Measurements from ENCODE around the gene STYK1. TPM values are rescaled to one million over a fixed set of nuclear protein-coding genes. Genes with fewer than 3 reads are reported as not detected.
"Not testable (repeated sequence)": the region's sequence is repeated elsewhere in the genome, so short reads cannot be mapped to it uniquely, and the experiment has no call there.

Gene STYK1
- total RNA-seq, 1 donor from 2014 or later: 0.15 TPM

GRCh38 chr12:10654003-10654402 is 19.8 kb downstream of the STYK1 start:
- Histone ChIP-seq H3K4me3 (no peak overlapping the region), H2AFZ (replicated peaks) (no peak overlapping the region), H3F3A (ENCODE audit: low read depth) (no peaks in the 10 kb centered on the region), H3K4me1 (no peaks in the 10 kb centered on the region), H3K4me2 (no peak overlapping the region), H3K36me3 (no peaks in the 10 kb centered on the region), H3K79me2 (ENCODE audit: low read depth) (no peaks in the 10 kb centered on the region), H4K20me1 (ENCODE audit: low read depth) (no peaks in the 10 kb centered on the region), H3K27me3 (no peaks in the 10 kb centered on the region), H3K9me3 (ENCODE audit: low read depth) (peaks cover 7% of the 10 kb centered on the region), H3K9ac (no peak overlapping the region), H3K27ac (no peak overlapping the region)
- TF ChIP-seq EZH2phosphoT487 (IDR thresholded peaks at IDR 0.05) (no peak), EZH2 (IDR thresholded peaks at IDR 0.05) (no peak), CTCF (IDR thresholded peaks at IDR 0.05) (no peak)
- H3K4me1 Mint-ChIP-seq: no peaks in the 10 kb centered on the region
- peaks cover 18% of the 10 kb centered on the region for H3K9me3 Mint-ChIP-seq
- no peaks in the 10 kb centered on the region for H3K27me3 Mint-ChIP-seq (ENCODE audit: insufficient read depth, low read depth)
- no peak overlapping the region for H3K27ac Mint-ChIP-seq
- no peak for DNase-seq (ENCODE audit: low spot score)
- no peak overlapping the region for H3K4me3 Mint-ChIP-seq
- no peaks in the 10 kb centered on the region for H3K36me3 Mint-ChIP-seq

DNA sequence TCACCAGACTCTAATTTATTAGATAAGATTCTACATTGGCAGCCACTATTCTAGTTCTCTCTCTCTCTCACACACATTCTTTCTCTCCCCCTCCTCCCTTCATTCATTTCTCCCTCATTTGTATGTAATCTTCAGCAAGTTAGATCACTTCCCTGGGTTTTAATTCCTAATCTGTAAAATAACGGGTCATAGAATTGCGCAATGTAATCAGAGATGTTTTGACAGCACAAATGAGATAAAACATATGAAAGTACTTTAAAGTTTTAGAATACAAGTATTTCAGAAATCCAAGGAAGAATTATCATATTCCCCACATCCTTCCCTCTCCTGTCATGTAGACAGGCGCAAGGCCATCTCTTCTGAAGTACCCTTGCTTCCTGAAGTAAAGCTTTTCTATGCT is 21.7 kb downstream of the STYK1 start:
- no peaks in the 10 kb centered on the region for H3F3A ChIP-seq (ENCODE audit: low read depth)
- no peak overlapping the region for H3K4me3 ChIP-seq
- H4K20me1 ChIP-seq (ENCODE audit: low read depth): no peaks in the 10 kb centered on the region
- no peaks in the 10 kb centered on the region for H3K36me3 Mint-ChIP-seq
- no peak overlapping the region for H2AFZ ChIP-seq (replicated peaks)
- no peak overlapping the region for H3K27ac Mint-ChIP-seq
- H3K9me3 Mint-ChIP-seq: peaks cover 20% of the 10 kb centered on the region
- no peak for DNase-seq (ENCODE audit: low spot score)
- H3K27me3 ChIP-seq: no peaks in the 10 kb centered on the region
- no peak overlapping the region for H3K27ac ChIP-seq
- TF ChIP-seq EZH2 (IDR thresholded peaks at IDR 0.05) (no peak), EZH2phosphoT487 (IDR thresholded peaks at IDR 0.05) (no peak), CTCF (IDR thresholded peaks at IDR 0.05) (no peak)
- H3K79me2 ChIP-seq (ENCODE audit: low read depth): no peaks in the 10 kb centered on the region
- H3K4me3 Mint-ChIP-seq: no peak overlapping the region
- H3K36me3 ChIP-seq: no peaks in the 10 kb centered on the region
- peaks cover 12% of the 10 kb centered on the region for H3K9me3 ChIP-seq (ENCODE audit: low read depth)
- H3K4me1 ChIP-seq: no peaks in the 10 kb centered on the region
- no peak overlapping the region for H3K9ac ChIP-seq
- H3K27me3 Mint-ChIP-seq (ENCODE audit: insufficient read depth, low read depth): no peaks in the 10 kb centered on the region
- H3K4me2 ChIP-seq: no peak overlapping the region
- H3K4me1 Mint-ChIP-seq: no peaks in the 10 kb centered on the region

DNA sequence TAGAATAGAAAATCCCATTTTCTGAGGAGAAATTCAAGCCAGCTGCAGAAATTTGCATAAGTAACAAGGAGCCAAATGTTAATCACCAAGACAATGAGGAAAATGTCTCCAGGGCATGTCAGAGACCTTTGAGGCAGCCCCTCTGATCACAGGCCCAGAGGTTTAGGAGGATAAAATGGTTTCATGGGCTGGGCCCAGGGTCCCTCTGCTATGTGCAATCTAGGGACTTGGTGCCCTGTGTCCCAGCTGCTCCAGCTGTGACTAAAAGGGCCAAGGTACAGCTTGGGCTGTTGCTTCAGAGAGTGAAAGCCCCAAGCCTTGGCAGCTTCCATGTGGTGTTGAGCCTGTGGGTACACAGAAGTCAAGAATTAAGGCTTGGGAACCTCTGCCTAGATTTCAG is 27.3 kb downstream of the STYK1 start:
- not testable (repeated sequence) for H3K4me3 ChIP-seq; H3K36me3 Mint-ChIP-seq; H3K79me2 ChIP-seq (ENCODE audit: low read depth); H3K27ac ChIP-seq; H3K9me3 ChIP-seq (ENCODE audit: low read depth); H2AFZ ChIP-seq (replicated peaks); H3K4me2 ChIP-seq; H3K27me3 ChIP-seq; H3K36me3 ChIP-seq; H3K27ac Mint-ChIP-seq; H3K9ac ChIP-seq; H4K20me1 ChIP-seq (ENCODE audit: low read depth); H3K4me1 Mint-ChIP-seq; H3K27me3 Mint-ChIP-seq (ENCODE audit: insufficient read depth, low read depth); H3K4me1 ChIP-seq; DNase-seq (ENCODE audit: low spot score); H3K4me3 Mint-ChIP-seq; H3F3A ChIP-seq (ENCODE audit: low read depth)
- peaks cover 28% of the 10 kb centered on the region for H3K9me3 Mint-ChIP-seq

DNA sequence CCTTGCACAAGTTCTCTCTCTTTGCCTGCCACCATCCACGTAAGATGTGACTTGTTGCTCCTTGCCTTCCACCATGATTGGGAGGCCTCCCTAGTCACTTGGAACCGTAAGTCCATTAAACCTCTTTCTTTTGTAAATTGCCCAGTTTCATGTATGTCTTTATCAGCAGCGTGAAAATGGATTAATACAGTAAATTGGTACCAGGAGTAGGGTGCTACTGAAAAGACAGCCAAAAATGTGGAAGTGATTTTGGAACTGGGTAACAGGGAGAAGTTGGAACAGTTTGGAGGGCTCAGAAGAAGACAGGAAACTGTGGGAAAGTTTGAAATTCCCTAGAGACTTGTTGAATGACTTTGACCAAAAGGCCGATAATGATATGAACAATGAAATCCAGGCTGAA is 27.9 kb downstream of the STYK1 start:
- DNase-seq (ENCODE audit: low spot score): no peak
- no peaks in the 10 kb centered on the region for H4K20me1 ChIP-seq (ENCODE audit: low read depth)
- no peak overlapping the region for H3K27ac Mint-ChIP-seq
- TF ChIP-seq EZH2 (IDR thresholded peaks at IDR 0.05): no peak
- no peak for TF ChIP-seq EZH2phosphoT487 (IDR thresholded peaks at IDR 0.05)
- no peaks in the 10 kb centered on the region for H3K79me2 ChIP-seq (ENCODE audit: low read depth)
- H3K4me3 Mint-ChIP-seq: no peak overlapping the region
- no peak overlapping the region for H2AFZ ChIP-seq (replicated peaks)
- H3K9ac ChIP-seq: no peak overlapping the region
- no peaks in the 10 kb centered on the region for H3K4me1 Mint-ChIP-seq
- peaks cover 7% of the 10 kb centered on the region for H3K9me3 ChIP-seq (ENCODE audit: low read depth)
- H3K36me3 ChIP-seq: no peaks in the 10 kb centered on the region
- H3K27ac ChIP-seq: no peak overlapping the region
- H3K4me1 ChIP-seq: no peaks in the 10 kb centered on the region
- H3K27me3 ChIP-seq: no peaks in the 10 kb centered on the region
- H3K9me3 Mint-ChIP-seq: peaks cover 28% of the 10 kb centered on the region
- H3K27me3 Mint-ChIP-seq (ENCODE audit: insufficient read depth, low read depth): no peaks in the 10 kb centered on the region
- H3K36me3 Mint-ChIP-seq: no peaks in the 10 kb centered on the region
- H3K4me3 ChIP-seq: no peak overlapping the region
- H3K4me2 ChIP-seq: no peak overlapping the region
- H3F3A ChIP-seq (ENCODE audit: low read depth): no peaks in the 10 kb centered on the region
